H1 (cell line): ENCODE data around the gene SLFN12.

Experiments used
- BCL11A ChIP-seq, 2 experiments: IDR thresholded peaks; one replicate each; pipeline ENCODE4 v1.6.1; 2011; ENCODE audit warnings: low read depth in 2 of 2, low read length in 2 of 2, mild to moderate bottlenecking in 2 of 2
- EGR1 ChIP-seq: IDR thresholded peaks from 2 replicates; pipeline ENCODE4 v1.6.1; 2011; ENCODE audit warnings: low read depth, low read length, borderline replicate concordance
- EP300 ChIP-seq, 2 experiments: IDR thresholded peaks; 1 replicate in 1 of 2; 2 replicates in 1 of 2; pipeline ENCODE4 v1.6.1; 2011 to 2012; ENCODE audit warnings: low read depth in 2 of 2, low read length in 2 of 2, mild to moderate bottlenecking in 2 of 2, borderline replicate concordance in 1 of 2, inconsistent platforms in 1 of 2, moderate library complexity in 1 of 2
- FOSL1 ChIP-seq: IDR thresholded peaks from 2 replicates; pipeline ENCODE4 v1.6.1; 2011; ENCODE audit warnings: mild to moderate bottlenecking, low read depth, low read length, moderate library complexity; ENCODE audit not compliant: insufficient read depth
- SP2 ChIP-seq: IDR thresholded peaks from 2 replicates; pipeline ENCODE4 v1.6.1; 2012; ENCODE audit warnings: mild to moderate bottlenecking, low read length, inconsistent platforms
- TAF1 ChIP-seq: IDR thresholded peaks from 2 replicates; pipeline ENCODE4 v1.6.1; 2011; ENCODE audit warnings: mild to moderate bottlenecking, low read depth, low read length
- TF ChIP-seq, protein P1 (sequence below): IDR thresholded peaks from 2 replicates; pipeline ENCODE4 v1.6.1; 2011; ENCODE audit warnings: low read length, improper control_type of control experiment
- TF ChIP-seq, protein P2 (sequence below), 3 experiments: IDR thresholded peaks; 1 replicate in 2 of 3; 2 replicates in 1 of 3; pipeline versions ENCODE4 v1.5.1 to v1.6.1; 2011; ENCODE audit warnings: low read length in 3 of 3, mild to moderate bottlenecking in 3 of 3, inconsistent platforms in 2 of 3, low read depth in 1 of 3, moderate library complexity in 1 of 3; ENCODE audit not compliant: insufficient read depth in 1 of 3; ENCODE audit errors: control extremely low read depth in 1 of 3

DNA sequence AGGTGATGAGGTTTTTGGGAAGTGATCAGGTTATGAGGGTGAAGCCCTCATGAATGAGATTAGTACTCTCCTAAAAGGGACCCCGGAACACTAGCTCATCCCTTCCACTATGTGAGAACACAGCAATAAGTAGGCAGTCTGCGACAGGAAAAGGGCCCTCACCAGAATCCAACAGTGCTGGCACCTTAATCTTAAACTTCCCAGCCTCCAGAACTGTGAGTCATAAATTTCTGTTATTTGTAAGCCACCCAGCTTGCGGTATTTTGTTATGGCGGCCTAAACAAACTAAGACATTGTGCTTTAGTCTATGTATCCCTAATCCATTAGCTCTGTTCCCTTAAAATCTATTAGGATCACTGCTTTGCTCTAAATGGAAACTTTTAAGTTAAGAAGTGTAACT, 8.5 kb downstream of the SLFN12 start:
- TF ChIP-seq EP300 (IDR thresholded peaks at IDR 0.05; ENCODE audit: borderline replicate concordance in 1 of 2, low read depth in 2 of 2, low read length in 2 of 2) (no peak), EGR1 (no peak), TAF1 (no peak), BCL11A (IDR thresholded peaks at IDR 0.05; ENCODE audit: low read depth in 2 of 2, low read length in 2 of 2) (no peak), SP2 (no peak), FOSL1 (no peak)
- TF ChIP-seq, protein P1, sequence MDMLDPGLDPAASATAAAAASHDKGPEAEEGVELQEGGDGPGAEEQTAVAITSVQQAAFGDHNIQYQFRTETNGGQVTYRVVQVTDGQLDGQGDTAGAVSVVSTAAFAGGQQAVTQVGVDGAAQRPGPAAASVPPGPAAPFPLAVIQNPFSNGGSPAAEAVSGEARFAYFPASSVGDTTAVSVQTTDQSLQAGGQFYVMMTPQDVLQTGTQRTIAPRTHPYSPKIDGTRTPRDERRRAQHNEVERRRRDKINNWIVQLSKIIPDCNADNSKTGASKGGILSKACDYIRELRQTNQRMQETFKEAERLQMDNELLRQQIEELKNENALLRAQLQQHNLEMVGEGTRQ = no peak
- TF ChIP-seq, protein P2, sequence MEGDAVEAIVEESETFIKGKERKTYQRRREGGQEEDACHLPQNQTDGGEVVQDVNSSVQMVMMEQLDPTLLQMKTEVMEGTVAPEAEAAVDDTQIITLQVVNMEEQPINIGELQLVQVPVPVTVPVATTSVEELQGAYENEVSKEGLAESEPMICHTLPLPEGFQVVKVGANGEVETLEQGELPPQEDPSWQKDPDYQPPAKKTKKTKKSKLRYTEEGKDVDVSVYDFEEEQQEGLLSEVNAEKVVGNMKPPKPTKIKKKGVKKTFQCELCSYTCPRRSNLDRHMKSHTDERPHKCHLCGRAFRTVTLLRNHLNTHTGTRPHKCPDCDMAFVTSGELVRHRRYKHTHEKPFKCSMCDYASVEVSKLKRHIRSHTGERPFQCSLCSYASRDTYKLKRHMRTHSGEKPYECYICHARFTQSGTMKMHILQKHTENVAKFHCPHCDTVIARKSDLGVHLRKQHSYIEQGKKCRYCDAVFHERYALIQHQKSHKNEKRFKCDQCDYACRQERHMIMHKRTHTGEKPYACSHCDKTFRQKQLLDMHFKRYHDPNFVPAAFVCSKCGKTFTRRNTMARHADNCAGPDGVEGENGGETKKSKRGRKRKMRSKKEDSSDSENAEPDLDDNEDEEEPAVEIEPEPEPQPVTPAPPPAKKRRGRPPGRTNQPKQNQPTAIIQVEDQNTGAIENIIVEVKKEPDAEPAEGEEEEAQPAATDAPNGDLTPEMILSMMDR (IDR thresholded peaks at IDR 0.05; ENCODE audit: control extremely low read depth in 1 of 3, insufficient read depth in 1 of 3, low read depth in 1 of 3, low read length in 3 of 3) = no peak
